GM21619 (cell line): ENCODE data around the gene RIMS1.

Experiments used
- ATAC-seq: cut with Tn5 transposase; IDR thresholded peaks from one replicate; pipeline ENCODE4 v1.9.1; 2021; ENCODE audit not compliant: unreplicated experiment

RIMS1 gene

DNA sequence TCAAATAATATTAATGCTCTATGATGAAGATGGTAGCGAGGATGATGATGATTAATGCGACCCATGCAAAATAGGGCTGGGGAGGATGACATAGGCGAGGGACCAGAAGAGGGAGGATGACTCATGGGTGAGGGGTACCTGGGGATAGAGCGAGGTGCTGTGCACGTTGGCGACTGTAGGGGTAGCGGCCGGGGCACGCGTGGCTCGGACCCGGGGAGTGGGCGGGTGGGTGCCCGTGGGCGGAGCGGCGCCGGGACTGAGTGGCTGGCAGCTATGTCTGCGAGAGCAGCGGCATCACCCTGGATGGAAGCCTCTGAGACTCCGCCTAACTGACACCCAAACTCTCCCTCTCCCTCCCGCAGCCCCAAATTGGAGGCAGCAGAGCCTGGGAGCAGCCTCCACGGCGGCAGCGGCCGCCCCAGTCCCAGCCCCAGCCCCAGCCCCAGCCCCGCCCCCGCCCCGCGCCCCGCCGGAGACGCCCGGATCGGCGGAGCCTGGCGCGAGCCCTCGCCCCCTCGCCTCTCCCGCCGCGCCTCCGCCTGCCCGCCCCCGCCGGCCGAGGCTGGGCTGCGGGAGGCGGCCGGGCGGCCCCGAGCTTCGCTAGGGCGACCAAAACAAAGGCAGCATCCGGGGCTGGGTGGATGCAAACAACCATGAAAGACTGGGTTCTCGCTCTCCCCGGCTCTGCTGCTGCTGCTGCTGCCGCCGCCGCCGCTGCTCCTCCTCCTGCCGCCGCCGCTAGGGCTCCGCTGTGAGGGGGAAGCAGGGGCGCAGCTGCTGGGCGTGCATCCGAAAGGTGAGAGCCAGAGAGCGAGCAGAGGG is at the start of gene RIMS1:
Gene RIMS1 (plus strand): TSS at position 367 of the 822 bp plus-strand sequence. CDS start 474 bp downstream, outside the sequence.
- peak; percentile 93 for ATAC-seq

DNA sequence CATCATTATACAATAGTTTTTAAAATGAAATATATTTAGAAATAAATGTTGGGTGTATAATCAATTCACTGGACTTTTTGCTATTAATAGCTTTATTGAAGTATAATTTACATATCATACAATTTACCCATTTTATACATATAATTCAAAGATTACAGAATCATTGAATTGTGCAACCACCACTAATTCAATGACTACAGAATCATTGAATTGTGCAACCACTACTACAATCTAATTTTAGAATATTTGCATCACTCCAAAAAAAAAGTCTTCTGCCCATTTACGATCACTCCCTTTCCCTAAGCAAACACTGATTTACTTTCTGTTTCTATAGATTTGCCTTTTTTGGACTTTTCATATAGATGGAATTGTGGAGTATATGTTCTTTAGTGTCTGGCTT is 35.1 kb upstream of the RIMS1 start:
- ATAC-seq, result no peak

GRCh38 chr6:71852948-71853347 is 33.4 kb upstream of the RIMS1 start:
- no peak for ATAC-seq

DNA sequence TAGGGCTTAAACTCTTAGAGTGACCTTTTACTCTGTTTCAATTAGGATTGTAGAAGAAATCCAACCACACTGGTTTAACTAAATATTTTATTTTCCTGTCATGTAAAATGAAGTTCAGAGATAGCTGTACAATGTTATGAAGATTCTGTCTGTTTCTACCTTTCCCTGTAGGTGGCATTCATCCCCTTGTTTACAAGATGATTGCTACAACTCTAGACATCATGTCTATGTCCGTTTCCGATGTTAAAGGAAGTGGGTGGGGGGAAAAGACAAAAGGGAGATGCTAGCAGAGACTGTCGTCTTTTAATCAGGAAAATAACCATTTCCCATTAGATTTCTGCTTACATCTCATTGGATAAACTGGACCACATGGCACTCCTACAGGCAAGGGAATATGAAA is 30.9 kb upstream of the RIMS1 start:
- ATAC-seq, result no peak

GRCh38 chr6:71879016-71879415 is 7.3 kb upstream of the RIMS1 start:
- ATAC-seq, result no peak

DNA sequence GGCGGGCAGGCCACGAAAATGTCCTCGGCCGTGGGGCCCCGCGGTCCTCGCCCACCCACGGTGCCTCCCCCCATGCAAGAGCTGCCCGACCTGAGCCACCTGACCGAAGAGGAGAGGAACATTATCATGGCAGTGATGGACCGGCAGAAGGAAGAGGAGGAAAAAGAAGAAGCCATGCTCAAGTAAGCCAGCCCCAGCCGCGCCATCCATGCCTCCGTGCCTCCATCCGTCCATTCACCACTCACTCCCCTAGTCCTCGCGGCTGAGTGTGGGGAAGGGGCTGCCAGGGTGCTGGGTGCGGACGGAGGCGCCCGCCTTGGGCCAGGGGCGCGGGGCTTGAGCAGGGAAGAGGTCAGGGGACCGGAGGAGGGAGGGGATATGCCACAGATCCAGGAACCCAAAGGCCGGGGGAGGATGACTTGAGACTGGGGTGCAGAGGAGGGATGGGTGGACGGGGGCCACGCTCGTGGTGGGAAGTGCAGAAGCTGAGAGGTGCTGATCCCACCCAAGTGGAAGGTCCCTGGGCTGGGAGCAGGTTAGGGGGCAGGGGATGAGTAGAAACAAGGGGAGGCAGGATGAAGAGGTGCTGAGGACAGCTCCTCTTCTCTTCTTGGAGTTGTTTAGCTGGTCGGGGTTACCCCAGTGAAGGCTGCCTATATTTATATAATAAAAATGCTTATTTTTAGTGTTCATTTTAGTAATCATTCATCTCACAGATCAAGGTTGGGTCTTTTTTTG is 825 bp downstream of the RIMS1 start:
- peak; percentile 24 for ATAC-seq

GRCh38 chr6:71887744-71888230 is 1.4 kb downstream of the RIMS1 start:
- no peak for ATAC-seq

- no peak for ATAC-seq
Measured at GRCh38 chr6:71888756-71889340, 2.5 kb downstream of the RIMS1 start.

DNA sequence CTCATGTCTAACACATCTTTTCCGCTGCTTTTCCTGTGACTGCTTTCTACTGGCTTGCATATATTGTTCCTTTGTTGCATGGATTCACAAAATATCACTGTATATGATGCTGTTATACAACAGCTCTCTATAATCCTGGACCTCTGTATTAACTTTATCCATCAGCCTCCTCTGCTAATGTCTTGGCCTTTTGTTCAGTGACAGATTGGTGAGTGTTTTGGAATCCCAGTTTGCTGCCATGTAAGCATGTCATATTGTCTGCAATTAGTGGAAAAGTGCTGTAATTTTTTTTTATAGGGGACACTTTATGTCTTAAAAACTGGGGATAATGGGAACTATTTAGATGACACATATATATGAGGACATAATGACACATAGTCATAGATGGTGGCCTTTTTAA is 3.0 kb downstream of the RIMS1 start:
- ATAC-seq, result no peak

- ATAC-seq, result no peak
Measured at GRCh38 chr6:71892641-71893040, 6.3 kb downstream of the RIMS1 start.

- ATAC-seq, result no peak
Measured at GRCh38 chr6:71900642-71901041, 14.3 kb downstream of the RIMS1 start.

DNA sequence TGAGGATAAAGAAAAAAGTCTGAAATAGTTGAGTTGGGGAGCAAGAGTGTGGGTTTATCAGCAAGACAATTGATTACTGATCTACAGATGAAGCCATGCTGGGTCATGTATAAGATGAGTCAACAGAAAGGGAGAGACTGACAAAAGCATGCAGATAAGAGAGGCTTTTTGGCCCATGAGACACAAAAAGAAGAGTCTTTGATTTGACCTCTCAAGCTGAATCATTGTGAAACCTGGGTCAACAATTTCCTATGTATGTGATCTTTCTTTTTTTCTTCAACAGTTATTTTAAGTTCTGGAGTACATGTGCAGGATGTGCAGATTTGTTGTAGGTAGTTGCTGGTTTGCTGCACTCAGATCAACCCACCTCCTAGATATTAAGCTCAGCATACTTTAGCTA is 15.9 kb downstream of the RIMS1 start:
- ATAC-seq, result peak; percentile 89

DNA sequence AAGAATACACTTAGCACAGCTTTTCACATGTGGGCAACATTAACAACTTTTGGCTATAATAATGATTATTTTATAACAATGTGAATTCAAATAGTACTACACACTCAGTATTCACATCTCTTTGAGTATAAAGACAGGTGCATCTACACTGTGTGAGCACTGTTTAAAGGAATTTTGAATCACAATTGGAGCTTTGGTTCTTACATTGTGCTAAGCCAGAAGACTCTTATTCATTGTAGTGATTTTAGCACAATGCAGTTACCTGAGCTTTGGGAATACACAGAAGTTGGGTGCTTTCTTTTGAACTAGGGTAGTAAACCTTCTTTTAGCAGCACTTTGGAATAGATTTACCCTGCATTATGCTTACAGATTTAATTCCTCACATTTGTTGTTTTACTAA is 20.5 kb downstream of the RIMS1 start:
- ATAC-seq, result no peak

- ATAC-seq, result peak; percentile 79
Measured at GRCh38 chr6:71908162-71908765, 21.9 kb downstream of the RIMS1 start.

GRCh38 chr6:71913444-71914234 is 27.3 kb downstream of the RIMS1 start:
- ATAC-seq, result no peak

- no peak for ATAC-seq
Measured at GRCh38 chr6:71929047-71929446, 42.7 kb downstream of the RIMS1 start.

- no peak for ATAC-seq
Measured at GRCh38 chr6:71933881-71934280, 47.5 kb downstream of the RIMS1 start.

- ATAC-seq, result no peak
Measured at GRCh38 chr6:71965404-71965803, 79.1 kb downstream of the RIMS1 start.

- ATAC-seq, result no peak
Measured at GRCh38 chr6:71967436-71967835, 81.1 kb downstream of the RIMS1 start.

DNA sequence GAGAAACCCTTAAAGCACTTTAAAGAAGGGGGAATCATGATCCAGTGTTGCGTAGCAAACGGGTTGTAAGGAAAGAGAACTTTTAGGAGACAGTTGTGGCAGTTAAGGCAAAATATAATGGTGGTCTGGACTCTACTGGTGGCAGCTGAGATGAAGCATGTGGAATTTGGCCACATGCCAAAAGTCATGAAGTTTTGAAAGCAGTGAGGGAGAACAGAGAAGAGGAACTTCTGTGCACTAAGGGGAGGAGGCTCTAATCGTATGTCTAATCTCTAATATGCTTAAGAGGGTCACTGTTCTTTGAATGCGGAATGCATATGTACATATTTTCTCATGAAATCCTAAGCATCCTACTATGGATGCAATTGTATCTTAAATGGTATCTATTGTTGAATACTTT is 91.5 kb downstream of the RIMS1 start:
- ATAC-seq, result no peak

DNA sequence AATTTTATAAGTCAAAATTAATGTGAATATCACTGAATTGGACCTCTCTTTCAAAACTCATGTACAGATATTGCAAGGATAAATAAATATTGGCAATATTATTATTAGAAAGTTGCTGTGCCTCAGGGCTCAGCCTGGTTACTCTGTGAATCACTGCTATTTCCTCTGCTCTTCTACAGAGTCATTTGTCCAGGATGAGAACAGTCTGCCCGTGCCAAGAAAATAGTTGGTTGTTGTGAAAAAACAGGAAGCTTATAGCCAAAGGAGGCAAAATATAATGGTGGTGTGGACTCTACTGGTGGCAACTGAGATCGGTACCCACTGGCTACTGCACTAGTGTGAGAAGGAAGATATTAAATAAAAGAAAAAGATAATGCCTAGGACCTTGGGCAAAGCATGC is 93.6 kb downstream of the RIMS1 start:
- no peak for ATAC-seq
